GM12878 (cell line): ENCODE data around the gene CYP46A1. TPM values are rescaled to one million over a fixed set of nuclear protein-coding genes. Genes with fewer than 3 reads are reported as not detected.

ENCODE experiments used
- BACH1 ChIP-seq: fragments of 450-650 bp; IDR thresholded peaks from 2 replicates; pipeline ENCODE4 v1.6.1; 2017; ENCODE audit warnings: mild to moderate bottlenecking, borderline replicate concordance
- FOS ChIP-seq: IDR thresholded peaks from 3 replicates; pipeline ENCODE4 v1.6.1; 2011; ENCODE audit warnings: borderline replicate concordance; ENCODE audit not compliant: insufficient read length; ENCODE audit errors: extremely low read depth
- IRF4 ChIP-seq: IDR thresholded peaks from 2 replicates; pipeline ENCODE4 v1.6.1; 2011; ENCODE audit warnings: low read depth, low read length
- MTA3 ChIP-seq: IDR thresholded peaks from 2 replicates; pipeline ENCODE4 v1.6.1; 2012; ENCODE audit warnings: low read length, inconsistent platforms, borderline replicate concordance
- MXI1 ChIP-seq: fragments of 150-350 bp; IDR thresholded peaks from 2 replicates; pipeline ENCODE4 v1.6.1; 2011; ENCODE audit warnings: low read depth, mild to moderate bottlenecking, inconsistent platforms, low read length, improper control_type of control experiment
- RELA ChIP-seq: fragments of 450-650 bp; IDR thresholded peaks from 2 replicates; pipeline ENCODE4 v1.8.0; 2014; ENCODE audit warnings: borderline replicate concordance; ENCODE audit not compliant: partially characterized antibody
- SKIL ChIP-seq: fragments of 450-650 bp; IDR thresholded peaks from 2 replicates; pipeline ENCODE4 v1.6.1; 2017; ENCODE audit warnings: mild to moderate bottlenecking, low read depth, inconsistent platforms; ENCODE audit not compliant: poor library complexity, severe bottlenecking
- ZNF274 ChIP-seq: IDR thresholded peaks from one replicate; pipeline ENCODE4 v1.8.0; 2011; ENCODE audit not compliant: insufficient read length, insufficient read depth
- polyA plus RNA-seq, 11 experiments: library from polyadenylated mRNA; depleted of rRNA in 4 of 11; unstranded in 6 of 11; stranded (reverse) in 5 of 11; fragments of >200 nt; fragmentation: Nextera tagmentation in 4 of 11; fragmentation: Illumina TruSeq in 1 of 11; extraction: Ambion mirVana in 4 of 11; extraction: Trizol in 1 of 11; gene quantifications; 1 replicate in 1 of 11; 2 replicates in 10 of 11; pipeline versions ENCODE4 v1.2.1 to v1.2.3, GENCODE V29; 2011 to 2016; ENCODE audit warnings: inconsistent platforms in 2 of 11, missing spikeins in 2 of 11, low read depth in 1 of 11
- total RNA-seq, 4 experiments: library from RNA; depleted of rRNA in 3 of 4; stranded (reverse); fragments of >200 nt in 3 of 4; fragmentation: Illumina TruSeq in 1 of 4; extraction: Trizol in 1 of 4; gene quantifications; 2 replicates each; pipeline versions ENCODE4 v1.2.1 to v1.2.3, GENCODE V29; 2013 to 2021
- TF ChIP-seq, protein P1 (sequence below): IDR thresholded peaks from 2 replicates; pipeline ENCODE4 v1.6.1; 2012; ENCODE audit warnings: mild to moderate bottlenecking, low read depth, low read length
- TF ChIP-seq, protein P2 (sequence below): IDR thresholded peaks from 2 replicates; pipeline ENCODE4 v1.6.1; 2011; ENCODE audit warnings: borderline replicate concordance, low read depth, mild to moderate bottlenecking, moderate library complexity, low read length; ENCODE audit not compliant: insufficient read depth, poor library complexity, severe bottlenecking
- TF ChIP-seq, protein P3 (sequence below): fragments of 450-650 bp; IDR thresholded peaks from 2 replicates; pipeline ENCODE4 v1.6.1; 2017; ENCODE audit warnings: mild to moderate bottlenecking, moderate library complexity
- TF ChIP-seq, protein P4 (sequence below), 3 experiments: IDR thresholded peaks in 2 of 3; conservative IDR thresholded peaks in 1 of 3; 2 replicates each; pipeline ENCODE4 v1.5.1; 2011; ENCODE audit warnings: low read depth in 3 of 3, low read length in 3 of 3, mild to moderate bottlenecking in 3 of 3, control low read depth in 2 of 3, moderate library complexity in 2 of 3, inconsistent platforms in 1 of 3, mixed read lengths in 1 of 3; ENCODE audit not compliant: control insufficient read depth in 2 of 3, insufficient read depth in 1 of 3; ENCODE audit errors: extremely low read depth in 1 of 3

The CYP46A1 gene
- total and polyA plus RNA-seq, 10 of the 15 experiments (the other 5 are each of a cell fraction or from before 2014, with no cell fraction given): 0.04 to 0.11 TPM; not detected in 8

DNA sequence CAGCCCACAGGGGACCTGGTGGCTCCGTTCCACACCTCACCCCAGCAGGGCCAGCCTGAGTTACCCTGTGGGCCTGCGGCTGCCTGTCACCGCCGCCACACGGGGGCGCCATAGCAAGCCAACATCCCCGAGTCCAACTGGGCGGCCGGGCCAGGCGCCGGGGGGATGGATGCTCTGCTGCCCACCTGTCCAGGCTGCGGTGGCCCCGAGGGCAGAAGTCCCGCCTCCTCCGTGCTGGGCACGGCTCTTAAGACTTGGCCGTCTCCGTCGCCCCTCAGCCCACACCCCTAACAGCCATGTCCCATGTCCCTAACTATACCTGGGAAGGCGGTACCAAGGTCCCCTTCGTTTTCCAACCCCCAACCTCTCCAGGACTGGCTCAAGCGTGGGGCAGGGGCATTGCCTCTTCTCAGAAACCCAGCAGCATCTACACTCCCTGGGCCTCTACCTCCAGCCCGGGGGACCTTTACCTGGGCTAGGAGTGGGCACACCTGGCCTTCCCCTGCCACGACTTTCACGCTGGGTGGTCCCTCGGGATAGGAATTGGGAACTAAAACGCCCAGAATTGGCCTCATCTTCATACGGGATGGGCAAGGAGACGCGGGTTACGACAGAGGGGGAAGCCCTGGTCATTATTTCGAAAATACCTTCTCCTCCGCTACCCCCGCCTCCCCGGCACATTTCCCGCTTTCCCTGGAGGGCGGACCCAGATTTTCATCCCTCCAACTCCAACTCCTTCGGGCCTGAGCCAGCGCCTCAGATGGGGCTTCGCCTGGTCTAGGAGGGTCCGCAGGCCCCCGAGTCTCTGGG lies 1.1 kb upstream of the CYP46A1 start (continued):
- TF ChIP-seq, protein P1, sequence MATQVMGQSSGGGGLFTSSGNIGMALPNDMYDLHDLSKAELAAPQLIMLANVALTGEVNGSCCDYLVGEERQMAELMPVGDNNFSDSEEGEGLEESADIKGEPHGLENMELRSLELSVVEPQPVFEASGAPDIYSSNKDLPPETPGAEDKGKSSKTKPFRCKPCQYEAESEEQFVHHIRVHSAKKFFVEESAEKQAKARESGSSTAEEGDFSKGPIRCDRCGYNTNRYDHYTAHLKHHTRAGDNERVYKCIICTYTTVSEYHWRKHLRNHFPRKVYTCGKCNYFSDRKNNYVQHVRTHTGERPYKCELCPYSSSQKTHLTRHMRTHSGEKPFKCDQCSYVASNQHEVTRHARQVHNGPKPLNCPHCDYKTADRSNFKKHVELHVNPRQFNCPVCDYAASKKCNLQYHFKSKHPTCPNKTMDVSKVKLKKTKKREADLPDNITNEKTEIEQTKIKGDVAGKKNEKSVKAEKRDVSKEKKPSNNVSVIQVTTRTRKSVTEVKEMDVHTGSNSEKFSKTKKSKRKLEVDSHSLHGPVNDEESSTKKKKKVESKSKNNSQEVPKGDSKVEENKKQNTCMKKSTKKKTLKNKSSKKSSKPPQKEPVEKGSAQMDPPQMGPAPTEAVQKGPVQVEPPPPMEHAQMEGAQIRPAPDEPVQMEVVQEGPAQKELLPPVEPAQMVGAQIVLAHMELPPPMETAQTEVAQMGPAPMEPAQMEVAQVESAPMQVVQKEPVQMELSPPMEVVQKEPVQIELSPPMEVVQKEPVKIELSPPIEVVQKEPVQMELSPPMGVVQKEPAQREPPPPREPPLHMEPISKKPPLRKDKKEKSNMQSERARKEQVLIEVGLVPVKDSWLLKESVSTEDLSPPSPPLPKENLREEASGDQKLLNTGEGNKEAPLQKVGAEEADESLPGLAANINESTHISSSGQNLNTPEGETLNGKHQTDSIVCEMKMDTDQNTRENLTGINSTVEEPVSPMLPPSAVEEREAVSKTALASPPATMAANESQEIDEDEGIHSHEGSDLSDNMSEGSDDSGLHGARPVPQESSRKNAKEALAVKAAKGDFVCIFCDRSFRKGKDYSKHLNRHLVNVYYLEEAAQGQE: no peak
- TF ChIP-seq, protein P2, sequence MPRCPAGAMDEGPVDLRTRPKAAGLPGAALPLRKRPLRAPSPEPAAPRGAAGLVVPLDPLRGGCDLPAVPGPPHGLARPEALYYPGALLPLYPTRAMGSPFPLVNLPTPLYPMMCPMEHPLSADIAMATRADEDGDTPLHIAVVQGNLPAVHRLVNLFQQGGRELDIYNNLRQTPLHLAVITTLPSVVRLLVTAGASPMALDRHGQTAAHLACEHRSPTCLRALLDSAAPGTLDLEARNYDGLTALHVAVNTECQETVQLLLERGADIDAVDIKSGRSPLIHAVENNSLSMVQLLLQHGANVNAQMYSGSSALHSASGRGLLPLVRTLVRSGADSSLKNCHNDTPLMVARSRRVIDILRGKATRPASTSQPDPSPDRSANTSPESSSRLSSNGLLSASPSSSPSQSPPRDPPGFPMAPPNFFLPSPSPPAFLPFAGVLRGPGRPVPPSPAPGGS: no peak
- TF ChIP-seq IRF4: no peak
- TF ChIP-seq MTA3: no peak
- 0 out of 2 replicates have a peak, but pooled peaks have one; percentile 34 for TF ChIP-seq BACH1
- no peak for TF ChIP-seq FOS
- no peak for TF ChIP-seq RELA
- TF ChIP-seq MXI1: no peak
- no peak for TF ChIP-seq SKIL
- TF ChIP-seq, protein P3, sequence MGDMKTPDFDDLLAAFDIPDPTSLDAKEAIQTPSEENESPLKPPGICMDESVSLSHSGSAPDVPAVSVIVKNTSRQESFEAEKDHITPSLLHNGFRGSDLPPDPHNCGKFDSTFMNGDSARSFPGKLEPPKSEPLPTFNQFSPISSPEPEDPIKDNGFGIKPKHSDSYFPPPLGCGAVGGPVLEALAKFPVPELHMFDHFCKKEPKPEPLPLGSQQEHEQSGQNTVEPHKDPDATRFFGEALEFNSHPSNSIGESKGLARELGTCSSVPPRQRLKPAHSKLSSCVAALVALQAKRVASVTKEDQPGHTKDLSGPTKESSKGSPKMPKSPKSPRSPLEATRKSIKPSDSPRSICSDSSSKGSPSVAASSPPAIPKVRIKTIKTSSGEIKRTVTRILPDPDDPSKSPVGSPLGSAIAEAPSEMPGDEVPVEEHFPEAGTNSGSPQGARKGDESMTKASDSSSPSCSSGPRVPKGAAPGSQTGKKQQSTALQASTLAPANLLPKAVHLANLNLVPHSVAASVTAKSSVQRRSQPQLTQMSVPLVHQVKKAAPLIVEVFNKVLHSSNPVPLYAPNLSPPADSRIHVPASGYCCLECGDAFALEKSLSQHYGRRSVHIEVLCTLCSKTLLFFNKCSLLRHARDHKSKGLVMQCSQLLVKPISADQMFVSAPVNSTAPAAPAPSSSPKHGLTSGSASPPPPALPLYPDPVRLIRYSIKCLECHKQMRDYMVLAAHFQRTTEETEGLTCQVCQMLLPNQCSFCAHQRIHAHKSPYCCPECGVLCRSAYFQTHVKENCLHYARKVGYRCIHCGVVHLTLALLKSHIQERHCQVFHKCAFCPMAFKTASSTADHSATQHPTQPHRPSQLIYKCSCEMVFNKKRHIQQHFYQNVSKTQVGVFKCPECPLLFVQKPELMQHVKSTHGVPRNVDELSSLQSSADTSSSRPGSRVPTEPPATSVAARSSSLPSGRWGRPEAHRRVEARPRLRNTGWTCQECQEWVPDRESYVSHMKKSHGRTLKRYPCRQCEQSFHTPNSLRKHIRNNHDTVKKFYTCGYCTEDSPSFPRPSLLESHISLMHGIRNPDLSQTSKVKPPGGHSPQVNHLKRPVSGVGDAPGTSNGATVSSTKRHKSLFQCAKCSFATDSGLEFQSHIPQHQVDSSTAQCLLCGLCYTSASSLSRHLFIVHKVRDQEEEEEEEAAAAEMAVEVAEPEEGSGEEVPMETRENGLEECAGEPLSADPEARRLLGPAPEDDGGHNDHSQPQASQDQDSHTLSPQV: no peak
- TF ChIP-seq, protein P4, sequence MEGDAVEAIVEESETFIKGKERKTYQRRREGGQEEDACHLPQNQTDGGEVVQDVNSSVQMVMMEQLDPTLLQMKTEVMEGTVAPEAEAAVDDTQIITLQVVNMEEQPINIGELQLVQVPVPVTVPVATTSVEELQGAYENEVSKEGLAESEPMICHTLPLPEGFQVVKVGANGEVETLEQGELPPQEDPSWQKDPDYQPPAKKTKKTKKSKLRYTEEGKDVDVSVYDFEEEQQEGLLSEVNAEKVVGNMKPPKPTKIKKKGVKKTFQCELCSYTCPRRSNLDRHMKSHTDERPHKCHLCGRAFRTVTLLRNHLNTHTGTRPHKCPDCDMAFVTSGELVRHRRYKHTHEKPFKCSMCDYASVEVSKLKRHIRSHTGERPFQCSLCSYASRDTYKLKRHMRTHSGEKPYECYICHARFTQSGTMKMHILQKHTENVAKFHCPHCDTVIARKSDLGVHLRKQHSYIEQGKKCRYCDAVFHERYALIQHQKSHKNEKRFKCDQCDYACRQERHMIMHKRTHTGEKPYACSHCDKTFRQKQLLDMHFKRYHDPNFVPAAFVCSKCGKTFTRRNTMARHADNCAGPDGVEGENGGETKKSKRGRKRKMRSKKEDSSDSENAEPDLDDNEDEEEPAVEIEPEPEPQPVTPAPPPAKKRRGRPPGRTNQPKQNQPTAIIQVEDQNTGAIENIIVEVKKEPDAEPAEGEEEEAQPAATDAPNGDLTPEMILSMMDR (IDR thresholded peaks at IDR 0.05 in 2 of 3, conservative IDR thresholded peaks at IDR 0.05 in 1 of 3; ENCODE audit: control insufficient read depth in 2 of 3, extremely low read depth in 1 of 3, insufficient read depth in 1 of 3, low read depth in 3 of 3, low read length in 3 of 3): peak; percentile 85 to 93 (median 88)
- TF ChIP-seq ZNF274: no peak
